GM12878 (cell line): ENCODE data around the gene GGPS1. TPM values are rescaled to one million over a fixed set of nuclear protein-coding genes. Genes with fewer than 3 reads are reported as not detected.
"Not testable (repeated sequence)": the region's sequence is repeated elsewhere in the genome, so short reads cannot be mapped to it uniquely, and the experiment has no call there.

ENCODE experiments used
- ATAC-seq: fragments of 200-7000 bp; cut with Tn5 transposase; 3 replicates; pipeline ENCODE4 v1.9.1; 2020; ENCODE audit warnings: mild to moderate bottlenecking, moderate library complexity
- BruUV-seq: library from RNA; stranded (reverse); fragments of 400-500 nt; replicated peaks from 2 replicates; lab custom pipeline; 2021; lab: Mats Ljungman, UMichigan
- CTCF ChIA-PET: fragments of 300-600 bp; sonication (Branson Sonifier 250); formaldehyde crosslinking; extraction: SDS; loops from one replicate; lab custom pipeline; 2021; ENCODE audit warnings: inconsistent platforms; lab: Yijun Ruan, JAX
- POLR2A ChIA-PET: fragments of 350-600 bp; formaldehyde crosslinking; extraction: SDS; loops from one replicate; lab custom pipeline; 2021; ENCODE audit warnings: inconsistent platforms; lab: Charles Lee
- RAD21 ChIA-PET: fragments of 300-600 bp; sonication (Branson Sonifier 250); formaldehyde crosslinking; loops from one replicate; lab custom pipeline; 2023; ENCODE audit warnings: antibody characterized with exemption; ENCODE audit not compliant: unreplicated experiment; lab: Charles Lee
- SMC1A ChIA-PET: fragments of 300-600 bp; sonication (Branson Sonifier 250); formaldehyde crosslinking; loops from one replicate; lab custom pipeline; 2023; ENCODE audit not compliant: unreplicated experiment, uncharacterized antibody; lab: Charles Lee
- DNase-seq: peaks from one replicate; pipeline ENCODE4 v3.0.0-alpha.2; 2011; ENCODE audit warnings: low read depth, low spot score
- FAIRE-seq: peaks from 3 replicates; lab custom pipeline; 2011; peaks lifted over from hg19 to GRCh38; lab: Jason Lieb, UNC
- H2AFZ ChIP-seq: 2 replicates; pipeline ENCODE4 v1.6.0; 2011; ENCODE audit warnings: low read depth, low read length, control low read depth; ENCODE audit not compliant: control insufficient read depth
- H3K27ac ChIP-seq: 2 replicates; pipeline ENCODE4 v1.5.1; 2011; ENCODE audit warnings: control low read depth; ENCODE audit not compliant: control insufficient read depth, insufficient read depth
- H3K27me3 ChIP-seq, 2 experiments: replicated peaks in 1 of 2; 2 replicates each; pipeline versions ENCODE4 v1.6.0 to v1.6.1; 2011; ENCODE audit warnings: low read length in 1 of 2; ENCODE audit not compliant: control insufficient read depth in 2 of 2, insufficient read depth in 2 of 2
- H3K36me3 ChIP-seq, 2 experiments: 2 replicates each; pipeline ENCODE4 v1.5.1; 2011; ENCODE audit warnings: low read length in 1 of 2; ENCODE audit not compliant: control insufficient read depth in 2 of 2, insufficient read depth in 2 of 2
- H3K4me1 ChIP-seq: 2 replicates; pipeline ENCODE4 v1.6.1; 2011; ENCODE audit warnings: mild to moderate bottlenecking, low read length, moderate library complexity, mixed read lengths; ENCODE audit not compliant: control insufficient read depth, insufficient read depth
- H3K4me2 ChIP-seq: 2 replicates; pipeline ENCODE4 v1.6.0; 2011; ENCODE audit warnings: control low read depth; ENCODE audit not compliant: control insufficient read depth, insufficient read depth
- H3K4me3 ChIP-seq: fragments of 200-600 bp; sonication (generic); 2 replicates; pipeline ENCODE4 v1.5.1; 2016
- H3K79me2 ChIP-seq: 2 replicates; pipeline ENCODE4 v1.6.0; 2011; ENCODE audit warnings: low read length; ENCODE audit not compliant: control insufficient read depth, insufficient read depth
- H3K9ac ChIP-seq: 2 replicates; pipeline ENCODE4 v1.8.0; 2011; ENCODE audit warnings: low read length, control low read depth, mixed read lengths; ENCODE audit not compliant: control insufficient read depth, insufficient read depth
- H3K9me3 ChIP-seq: replicated peaks from 3 replicates; pipeline ENCODE4 v1.5.1; 2011; ENCODE audit warnings: mild to moderate bottlenecking, low read length; ENCODE audit not compliant: control insufficient read depth, insufficient read depth
- H4K20me1 ChIP-seq: 2 replicates; pipeline ENCODE4 v1.6.0; 2011; ENCODE audit not compliant: control insufficient read depth, insufficient read depth
- WGBS: methylation state at CpG from one replicate; pipeline ENCODE4 v1.1.6; 2016; ENCODE audit warnings: low lambda C conversion rate; ENCODE audit not compliant: insufficient replicate concordance, insufficient coverage; ENCODE audit errors: missing lambda C conversion rate; 5-methylcytosine and 5-hydroxymethylcytosine counted together
- in situ Hi-C: fragments of 300-500 bp; cut with MboI; formaldehyde crosslinking; loops from 9 replicates; pipeline ENCODE4 v1.14.3; 2018; ENCODE audit warnings: mixed read lengths
- intact Hi-C: fragments of 100-400 bp; cut with micrococcal nuclease; formaldehyde crosslinking; loops from one replicate; pipeline ENCODE4 v1.14.2; 2022; ENCODE audit not compliant: unreplicated experiment
- polyA plus RNA-seq, 11 experiments: library from polyadenylated mRNA; depleted of rRNA in 4 of 11; unstranded in 6 of 11; stranded (reverse) in 5 of 11; fragments of >200 nt; fragmentation: Nextera tagmentation in 4 of 11; fragmentation: Illumina TruSeq in 1 of 11; extraction: Ambion mirVana in 4 of 11; extraction: Trizol in 1 of 11; gene quantifications; 1 replicate in 1 of 11; 2 replicates in 10 of 11; pipeline versions ENCODE4 v1.2.1 to v1.2.3, GENCODE V29; 2011 to 2016; ENCODE audit warnings: inconsistent platforms in 2 of 11, missing spikeins in 2 of 11, low read depth in 1 of 11
- total RNA-seq, 4 experiments: library from RNA; depleted of rRNA in 3 of 4; stranded (reverse); fragments of >200 nt in 3 of 4; fragmentation: Illumina TruSeq in 1 of 4; extraction: Trizol in 1 of 4; gene quantifications; 2 replicates each; pipeline versions ENCODE4 v1.2.1 to v1.2.3, GENCODE V29; 2013 to 2021

GGPS1 gene
- total and polyA plus RNA-seq, 10 of the 15 experiments (the other 5 are each of a cell fraction or from before 2014, with no cell fraction given): 15.1 to 36.0 (median 25.3) TPM

DNA sequence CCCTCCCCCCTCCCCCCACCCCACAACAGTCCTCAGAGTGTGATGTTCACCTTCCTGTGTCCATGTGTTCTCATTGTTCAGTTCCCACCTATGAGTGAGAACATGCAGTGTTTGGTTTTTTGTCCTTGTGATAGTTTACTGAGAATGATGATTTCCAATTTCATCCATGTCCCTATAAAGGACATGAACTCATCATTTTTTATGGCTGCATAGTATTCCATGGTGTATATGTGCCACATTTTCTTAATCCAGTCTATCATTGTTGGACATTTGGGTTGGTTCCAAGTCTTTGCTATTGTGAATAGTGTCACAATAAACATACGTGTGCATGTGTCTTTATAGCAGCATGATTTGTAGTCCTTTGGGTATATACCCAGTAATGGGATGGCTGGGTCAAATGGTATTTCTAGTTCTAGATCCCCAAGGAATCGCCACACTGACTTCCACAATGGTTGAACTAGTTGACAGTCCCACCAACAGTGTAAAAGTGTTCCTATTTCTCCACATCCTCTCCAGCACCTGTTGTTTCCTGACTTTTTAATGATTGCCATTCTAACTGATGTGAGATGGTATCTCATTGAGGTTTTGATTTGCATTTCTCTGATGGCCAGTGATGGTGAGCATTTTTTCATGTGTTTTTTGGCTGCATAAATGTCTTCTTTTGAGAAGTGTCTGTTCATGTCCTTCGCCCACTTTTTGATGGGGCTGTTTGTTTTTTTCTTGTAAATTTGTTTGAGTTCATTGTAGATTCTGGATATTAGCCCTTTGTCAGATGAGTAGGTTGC lies 53.8 kb downstream of the GGPS1 start:
- in situ Hi-C loops, POLR2A ChIA-PET, H3K36me3 ChIP-seq, H2AFZ ChIP-seq, H3K4me3 ChIP-seq, H3K27ac ChIP-seq, H3K9ac ChIP-seq, BruUV-seq, H3K4me1 ChIP-seq, ATAC-seq, H3K27me3 ChIP-seq, RAD21 ChIA-PET, SMC1A ChIA-PET, FAIRE-seq, intact Hi-C loops, H3K9me3 ChIP-seq, H3K79me2 ChIP-seq, H4K20me1 ChIP-seq, DNase-seq, H3K4me2 ChIP-seq: not testable (repeated sequence)
- CTCF ChIA-PET: interaction anchor here (0.6 kb wide), 1 partner anchor 220 kb away, joined by 3 read pairs; no protein-coding TSS in a partner anchor
- WGBS: no CpG with 5 or more reads among the region's 3 CpGs

DNA sequence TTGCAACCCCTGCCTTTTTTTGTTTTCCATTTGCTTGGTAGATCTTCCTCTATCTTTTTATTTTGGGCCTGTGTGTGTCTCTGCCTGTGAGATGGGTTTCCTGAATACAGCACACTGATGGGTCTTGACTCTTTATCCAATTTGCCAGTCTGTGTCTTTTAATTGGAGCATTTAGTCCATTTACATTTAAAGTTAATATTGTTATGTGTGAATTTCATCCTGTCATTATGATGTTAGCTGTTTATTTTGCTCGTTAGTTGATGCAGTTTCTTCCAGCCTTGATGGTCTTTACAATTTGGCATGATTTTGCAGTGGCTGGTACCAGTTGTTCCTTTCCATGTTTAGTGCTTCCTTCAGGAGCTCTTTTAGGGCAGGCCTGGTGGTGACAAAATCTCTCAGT lies 57.3 kb downstream of the GGPS1 start:
- ATAC-seq, H3K4me1 ChIP-seq, H3K79me2 ChIP-seq, POLR2A ChIA-PET, intact Hi-C loops, H3K4me2 ChIP-seq, H3K27me3 ChIP-seq, H3K9me3 ChIP-seq, DNase-seq, H3K9ac ChIP-seq, H3K36me3 ChIP-seq, SMC1A ChIA-PET, CTCF ChIA-PET, in situ Hi-C loops, H3K27ac ChIP-seq, H3K4me3 ChIP-seq, H2AFZ ChIP-seq, RAD21 ChIA-PET, FAIRE-seq, H4K20me1 ChIP-seq: not testable (repeated sequence)
- TSS peak; percentile 39 for BruUV-seq
- 88% methylated on average over 1 of the region's 1 CpG for WGBS
